GM12891 (cell line): ENCODE results near the gene SIM1.

Source experiments
- POLR2A ChIP-seq: IDR thresholded peaks from 2 replicates; pipeline ENCODE4 v1.6.1; 2011; ENCODE audit warnings: low read depth, low read length, control low read depth
- POLR2AphosphoS5 ChIP-seq: IDR thresholded peaks from 2 replicates; pipeline ENCODE4 v1.6.1; 2011; ENCODE audit warnings: low read depth, low read length, control low read depth
- TAF1 ChIP-seq: IDR thresholded peaks from 2 replicates; pipeline ENCODE4 v1.6.1; 2011; ENCODE audit warnings: low read depth, low read length, control low read depth

DNA sequence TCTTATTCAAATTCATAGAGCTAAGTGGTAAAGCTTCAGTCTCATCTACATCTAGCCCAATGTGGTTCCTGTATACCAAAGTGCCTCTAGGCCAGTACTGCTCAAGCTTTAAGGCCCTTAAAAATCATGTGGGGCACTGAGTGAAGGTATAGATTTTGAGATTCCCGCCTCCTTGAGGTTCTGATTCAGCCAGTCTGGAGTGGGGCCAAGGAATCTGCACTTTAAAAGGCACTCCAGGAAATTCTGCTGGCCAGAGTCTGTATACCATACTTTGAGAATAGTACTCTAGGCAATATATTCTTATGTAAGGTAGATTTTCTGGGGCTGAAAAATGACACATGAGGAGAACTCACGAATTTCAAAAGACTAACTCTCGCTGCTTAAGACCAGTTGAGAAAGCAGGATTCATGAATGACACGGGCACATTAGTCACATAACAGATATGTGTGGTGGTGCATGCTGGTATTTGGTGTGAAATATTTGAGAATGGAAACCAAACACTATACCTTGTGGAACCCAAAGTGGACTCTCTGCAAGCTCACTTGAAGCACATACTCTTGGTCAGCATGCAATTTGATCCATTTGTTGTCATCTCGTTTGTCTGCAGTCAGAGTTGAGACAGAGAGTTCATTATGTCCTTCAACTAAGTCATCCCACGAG lies 47.6 kb upstream of the SIM1 start:
- TF ChIP-seq POLR2AphosphoS5 (no peak), POLR2A (no peak), TAF1 (no peak)
